NCI-H510A (cell line): ENCODE results near the gene CD1C.
"Not testable (repeated sequence)": the region's sequence is repeated elsewhere in the genome, so short reads cannot be mapped to it uniquely, and the experiment has no call there.

ENCODE experiments used
- DNase-seq: peaks from one replicate; lab custom pipeline; 2025; lab: John Stamatoyannopoulos, UW

CD1C gene

GRCh38 chr1:158289811-158290210 lies at the start of gene CD1C:
CD1C (plus strand) TSS chr1:158289923; CDS start chr1:158290065, 142 bp downstream.
- no peak for DNase-seq

GRCh38 chr1:158246650-158247049 lies 43.1 kb upstream of the CD1C start:
- no peak for DNase-seq

- no peak for DNase-seq
These were observed 41.6 kb upstream of the CD1C start for GRCh38 chr1:158248118-158248517.

GRCh38 chr1:158248771-158249170 lies 41.0 kb upstream of the CD1C start:
- DNase-seq: no peak

- no peak for DNase-seq
These were observed 40.1 kb upstream of the CD1C start for GRCh38 chr1:158249646-158250045.

- DNase-seq: no peak
These were observed 38.6 kb upstream of the CD1C start for GRCh38 chr1:158251163-158251562.

- DNase-seq: no peak
These were observed 34.1 kb upstream of the CD1C start for GRCh38 chr1:158255656-158256055.

DNA sequence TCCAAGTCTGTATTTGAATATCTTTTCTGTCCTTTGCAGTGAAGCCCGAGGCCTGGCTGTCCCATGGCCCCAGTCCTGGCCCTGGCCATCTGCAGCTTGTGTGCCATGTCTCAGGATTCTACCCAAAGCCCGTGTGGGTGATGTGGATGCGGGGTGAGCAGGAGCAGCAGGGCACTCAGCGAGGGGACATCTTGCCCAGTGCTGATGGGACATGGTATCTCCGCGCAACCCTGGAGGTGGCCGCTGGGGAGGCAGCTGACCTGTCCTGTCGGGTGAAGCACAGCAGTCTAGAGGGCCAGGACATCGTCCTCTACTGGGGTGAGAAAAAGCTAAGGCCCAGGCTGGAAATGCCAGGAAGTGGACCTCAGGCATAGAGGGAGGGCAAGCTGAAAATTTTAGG lies 33.0 kb upstream of the CD1C start:
- DNase-seq: not testable (repeated sequence)

- DNase-seq: no peak
These were observed 31.8 kb upstream of the CD1C start for GRCh38 chr1:158257888-158258287.

GRCh38 chr1:158259117-158259516 lies 30.6 kb upstream of the CD1C start:
- DNase-seq: no peak

GRCh38 chr1:158272681-158273080 lies 17.0 kb upstream of the CD1C start:
- DNase-seq: no peak

DNA sequence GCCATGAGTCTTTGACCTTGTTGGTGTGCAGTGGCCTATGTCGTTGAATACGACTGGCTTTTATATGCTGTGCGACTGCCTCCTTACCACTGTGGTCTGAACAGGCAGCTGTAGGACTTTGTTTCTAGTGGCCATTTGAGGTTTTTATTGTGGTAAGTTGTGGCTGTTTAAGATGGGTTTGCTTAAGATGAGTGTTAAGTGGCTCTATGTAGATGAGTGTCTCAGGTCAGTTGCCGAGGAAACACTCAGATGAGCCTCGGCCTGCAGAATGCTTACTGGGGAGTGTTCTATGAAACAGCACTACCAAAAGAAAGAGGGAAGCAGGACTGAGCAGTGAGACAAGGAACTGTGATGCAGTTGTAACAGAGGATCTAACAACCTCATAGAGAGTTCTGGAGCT lies 14.9 kb upstream of the CD1C start:
- no peak for DNase-seq

GRCh38 chr1:158282421-158282820 lies 7.3 kb upstream of the CD1C start:
- not testable (repeated sequence) for DNase-seq

DNA sequence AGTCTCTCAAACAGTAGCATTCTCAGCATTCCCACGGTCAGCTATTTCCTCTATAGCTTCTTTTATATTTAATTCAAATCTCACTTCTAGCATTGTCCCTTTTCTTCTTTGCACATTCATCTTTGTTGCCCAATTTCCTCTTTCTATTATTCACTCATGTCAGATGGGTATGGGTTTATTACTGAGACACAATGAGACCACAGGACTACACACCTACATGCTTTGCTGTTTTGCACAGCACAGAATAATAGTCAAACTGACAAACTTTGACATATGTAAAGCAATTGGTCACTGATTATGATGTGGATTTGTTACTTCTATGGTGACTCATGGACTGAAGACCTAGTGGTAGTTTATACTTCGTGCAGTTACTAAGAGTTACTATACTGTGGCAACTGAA lies 5.8 kb upstream of the CD1C start:
- no peak for DNase-seq

DNA sequence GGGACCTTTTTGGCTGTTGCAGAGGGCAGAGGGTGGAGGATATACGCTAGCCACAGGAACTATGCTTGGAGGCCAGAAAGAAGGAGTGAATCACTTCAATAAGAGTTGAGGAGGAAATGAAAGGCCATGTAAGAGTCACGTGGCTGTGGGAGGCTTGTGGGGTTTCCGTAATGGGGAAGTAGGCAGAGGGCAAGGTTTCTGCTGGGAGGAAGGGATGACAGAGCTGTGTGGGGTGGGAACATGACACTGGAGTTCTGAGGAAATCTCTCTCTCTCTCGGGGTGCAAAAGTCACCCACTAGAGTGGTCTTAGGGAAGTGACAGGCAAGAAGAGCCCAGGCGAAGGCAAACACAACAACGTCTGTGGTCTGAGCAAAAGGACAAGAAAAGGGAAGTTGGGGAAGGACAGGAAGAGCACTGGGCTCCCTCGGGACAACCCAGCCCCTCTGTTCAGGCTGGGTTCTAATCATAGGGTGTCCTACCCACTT lies 3.9 kb upstream of the CD1C start:
- no peak for DNase-seq

GRCh38 chr1:158286487-158286886 lies 3.2 kb upstream of the CD1C start:
- no peak for DNase-seq

- no peak for DNase-seq
These were observed 2.8 kb upstream of the CD1C start for GRCh38 chr1:158286941-158287346.

GRCh38 chr1:158290321-158290844 lies 660 bp downstream of the CD1C start:
- no peak for DNase-seq

- no peak for DNase-seq
These were observed 6.1 kb downstream of the CD1C start for GRCh38 chr1:158295791-158296190.

DNA sequence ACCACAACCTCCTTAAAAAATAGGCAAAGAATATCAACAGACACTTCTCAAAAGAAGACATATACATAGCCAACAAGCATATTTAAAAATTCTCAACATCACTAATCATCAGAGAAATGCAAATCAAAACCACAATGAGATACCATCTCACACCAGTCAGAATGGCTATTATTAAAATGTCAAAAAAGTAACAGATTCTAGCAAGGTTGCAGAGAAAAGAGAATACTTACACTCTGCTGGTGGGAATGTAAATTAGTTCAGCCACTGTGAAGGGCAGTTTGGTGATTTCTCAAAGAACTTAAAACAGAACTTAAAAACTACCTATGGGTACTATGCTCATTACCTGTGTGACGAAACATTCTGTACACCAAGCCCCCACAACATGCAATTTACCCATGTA lies 20.9 kb downstream of the CD1C start:
- no peak for DNase-seq

GRCh38 chr1:158311066-158311465 lies 21.3 kb downstream of the CD1C start:
- no peak for DNase-seq

- no peak for DNase-seq
These were observed 34.1 kb downstream of the CD1C start for GRCh38 chr1:158323866-158324265.

GRCh38 chr1:158324395-158324794 lies 34.7 kb downstream of the CD1C start:
- DNase-seq: no peak

DNA sequence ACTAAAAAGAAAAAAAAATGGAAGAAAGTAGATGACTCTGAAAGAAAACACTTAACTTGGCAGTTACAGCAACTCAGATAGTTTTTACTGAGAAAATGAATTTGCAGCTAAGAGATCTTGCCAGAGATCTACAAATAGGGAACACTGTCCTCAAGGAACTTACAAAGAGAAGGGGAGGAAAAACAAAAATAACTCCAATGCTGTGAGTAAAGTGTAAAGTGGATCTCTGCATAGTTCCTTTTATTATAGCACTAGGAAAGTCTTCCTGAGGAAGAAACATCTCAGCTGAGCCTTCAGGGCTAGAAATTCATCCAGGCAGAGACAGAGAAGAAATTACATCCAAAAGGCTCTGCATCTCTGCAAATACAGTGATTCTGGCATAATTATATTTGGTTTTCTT lies 37.8 kb downstream of the CD1C start:
- no peak for DNase-seq

GRCh38 chr1:158328426-158328825 lies 38.7 kb downstream of the CD1C start:
- DNase-seq: no peak
